ENCODE data around the gene NANOG. TPM values are rescaled to one million over a fixed set of nuclear protein-coding genes. Genes with fewer than 3 reads are reported as not detected.

The NANOG gene
- total and polyA plus RNA-seq, 2 of the 8 experiments (the other 6 are each of a cell fraction or from before 2014, with no cell fraction given) = 53.7 to 231 TPM

- Histone ChIP-seq H3K79me1 (ENCODE audit: low read depth, low read length) (no peaks in the 10 kb centered on the region), H3K14ac (ENCODE audit: insufficient read length) (no peak overlapping the region), H3K4me3 (ENCODE audit: extremely low read depth in 1 of 4, insufficient read depth in 2 of 4, low read depth in 3 of 4, low read length in 4 of 4) (no peak overlapping the region), H2AK5ac (ENCODE audit: low read depth, low read length) (no peak overlapping the region), H4K8ac (ENCODE audit: extremely low read depth, insufficient read depth, low read length) (no peak overlapping the region), H3K23me2 (ENCODE audit: low read depth, low read length) (no peaks in the 10 kb centered on the region), H2BK12ac (ENCODE audit: low read depth, low read length) (no peak overlapping the region), H4K20me1 (replicated peaks in 1 of 2; ENCODE audit: control insufficient read depth in 1 of 2, insufficient read depth in 2 of 2, low read length in 2 of 2) (no peaks in the 10 kb centered on the region), H3K9me3 (ENCODE audit: insufficient read depth in 2 of 2, low read depth in 1 of 2, low read length in 1 of 2) (no peaks in the 10 kb centered on the region), H3K79me2 (ENCODE audit: control insufficient read depth in 1 of 2, insufficient read depth in 2 of 2, low read length in 2 of 2) (no peaks in the 10 kb centered on the region), H3K4me1 (replicated peaks in 1 of 4; ENCODE audit: control insufficient read depth in 3 of 4, insufficient read depth in 4 of 4, low read length in 3 of 4) (no peaks in the 10 kb centered on the region; a peak in 1 of 7 replicates), H3K9ac (replicated peaks in 1 of 4; ENCODE audit: extremely low read depth in 1 of 4, low read depth in 3 of 4, low read length in 3 of 4) (no peak overlapping the region), H3K4ac (replicated peaks; ENCODE audit: insufficient read length, low read depth, low read length) (no peak overlapping the region), H4K91ac (replicated peaks; ENCODE audit: insufficient read length, low read length) (no peak overlapping the region), H2BK5ac (ENCODE audit: low read depth, low read length) (no peak overlapping the region), H3K18ac (ENCODE audit: extremely low read depth, low read length) (no peak overlapping the region), H3K56ac (replicated peaks; ENCODE audit: insufficient read length, low read depth, low read length) (no peak overlapping the region), H3K27me3 (replicated peaks in 1 of 4; ENCODE audit: control insufficient read depth in 3 of 4, extremely low read depth in 1 of 4, insufficient read depth in 3 of 4, low read length in 3 of 4) (no peaks in the 10 kb centered on the region), H3K4me2 (ENCODE audit: insufficient read depth in 1 of 2, low read depth in 2 of 2, low read length in 2 of 2) (no peak overlapping the region), H2BK15ac (ENCODE audit: low read length) (no peak overlapping the region; the same call in 1 of the 2 replicates), H2BK120ac (replicated peaks; ENCODE audit: low read depth, low read length) (no peak overlapping the region), H3K36me3 (ENCODE audit: control insufficient read depth in 2 of 4, insufficient read depth in 4 of 4, low read length in 3 of 4) (no peaks in the 10 kb centered on the region), H2BK20ac (ENCODE audit: low read length) (0 out of 2 replicates have a peak overlapping the region, but pooled peaks have one; percentile 48), H2AFZ (ENCODE audit: low read length) (no peak overlapping the region), H3K27ac (ENCODE audit: low read depth, low read length) (no peak overlapping the region), H4K5ac (ENCODE audit: insufficient read length, low read depth, low read length) (no peak overlapping the region), H3K23ac (ENCODE audit: insufficient read length) (no peak overlapping the region)
- POLR2A ChIA-PET (ENCODE audit: partially characterized antibody) = interaction anchor here (0.6 kb wide), 1 partner anchor 8 kb away, joined by 5 read pairs; no protein-coding TSS in a partner anchor
- DNase-seq (ENCODE audit: low read depth in 1 of 2, low spot score in 2 of 2) = no peak
- TF ChIP-seq ATF3 (IDR thresholded peaks at IDR 0.05; ENCODE audit: insufficient read depth, low read depth, low read length) = no peak
- TF ChIP-seq RXRA (IDR thresholded peaks at IDR 0.05; ENCODE audit: insufficient read depth, low read depth, low read length) = no peak
- 92% methylated on average over 4 of the region's 4 CpGs; no CpG with 5 or more reads in 1 of the 2 experiments for WGBS, 2 experiments (ENCODE audit: extremely low coverage in 1 of 2, insufficient coverage in 1 of 2, insufficient read length in 1 of 2, insufficient replicate concordance in 2 of 2, low coverage in 1 of 2, low lambda C conversion rate in 2 of 2, missing lambda C conversion rate in 1 of 2)
- FAIRE-seq = no peak
- CTCF ChIA-PET (ENCODE audit: partially characterized antibody) = interaction anchor here (0.6 to 1.1 kb wide), 5 partner anchors 9 to 875 kb away, joined by 3 to 4 read pairs (median 3); no protein-coding TSS in a partner anchor
Observed at GRCh38 chr12:7833831-7834230, 44.6 kb downstream of the NANOG start.

Data from H1 (cell line).